Measurements from ENCODE around the gene B3GNT5.

DNA sequence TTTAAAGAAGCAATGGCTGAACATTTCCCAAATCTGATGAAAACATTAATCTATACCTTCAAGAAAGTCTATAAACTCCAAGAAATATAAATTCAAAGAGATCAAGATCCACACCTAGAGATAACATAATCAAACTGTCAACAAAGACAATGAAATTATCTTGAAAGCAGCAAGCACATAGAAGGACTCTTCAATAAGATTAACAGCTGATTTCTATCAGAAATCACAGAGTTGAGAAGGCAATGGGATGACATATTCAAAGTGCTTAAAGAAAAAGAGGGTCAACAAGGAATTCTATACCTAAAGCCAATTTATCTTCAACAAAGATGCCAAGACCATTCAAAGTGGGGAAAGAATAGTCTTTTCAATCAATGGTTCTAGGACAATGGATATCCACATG lies 49.4 kb upstream of the B3GNT5 start:
- TF ChIP-seq CTCF (IDR thresholded peaks at IDR 0.05; ENCODE audit: insufficient read depth, low read length) (no peak), POLR2AphosphoS5 (IDR thresholded peaks at IDR 0.05; ENCODE audit: low read depth) (no peak), REST (IDR thresholded peaks at IDR 0.05; ENCODE audit: insufficient replicate concordance, low read depth) (no peak), GABPA (IDR thresholded peaks at IDR 0.05; ENCODE audit: low read depth) (no peak), SPI1 (IDR thresholded peaks at IDR 0.05; ENCODE audit: borderline replicate concordance, low read depth) (no peak)

All from HL-60 (cell line).